Keratinocyte (primary cell): Measurements from ENCODE around the gene POLR1A. TPM values are rescaled to one million over a fixed set of nuclear protein-coding genes. Genes with fewer than 3 reads are reported as not detected.

Experiments
- DNase-seq: peaks from one replicate; pipeline ENCODE4 v3.0.0-alpha.2; 2011; ENCODE audit warnings: low read depth, missing footprints, low spot score
- FAIRE-seq: peaks from 2 replicates; lab custom pipeline; 2011; peaks lifted over from hg19 to GRCh38; lab: Jason Lieb, UNC
- H2AFZ ChIP-seq: 2 replicates; pipeline ENCODE4 v1.6.0; 2012; ENCODE audit warnings: low read length, control low read depth, inconsistent platforms; ENCODE audit not compliant: control insufficient read depth
- H3K27ac ChIP-seq: 2 replicates; pipeline ENCODE4 v1.5.1; 2011; ENCODE audit warnings: low read length; ENCODE audit not compliant: control insufficient read depth, insufficient read depth
- H3K27me3 ChIP-seq: 3 replicates; pipeline ENCODE4 v1.6.0; 2011; ENCODE audit warnings: low read length; ENCODE audit not compliant: control insufficient read depth, insufficient read depth; ENCODE audit errors: extremely low read depth
- H3K36me3 ChIP-seq, 2 experiments: 2 replicates in 1 of 2; 3 replicates in 1 of 2; pipeline ENCODE4 v1.5.1; 2011; ENCODE audit warnings: low read length in 2 of 2, mild to moderate bottlenecking in 1 of 2; ENCODE audit not compliant: control insufficient read depth in 2 of 2, insufficient read depth in 2 of 2; ENCODE audit errors: extremely low read depth in 1 of 2
- H3K4me1 ChIP-seq: 3 replicates; pipeline ENCODE4 v1.5.1; 2011; ENCODE audit warnings: low read length; ENCODE audit not compliant: control insufficient read depth, insufficient read depth; ENCODE audit errors: extremely low read depth
- H3K4me2 ChIP-seq: 3 replicates; pipeline ENCODE4 v1.6.0; 2011; ENCODE audit warnings: low read depth, low read length; ENCODE audit not compliant: control insufficient read depth, insufficient read depth; ENCODE audit errors: extremely low read depth
- H3K4me3 ChIP-seq, 3 experiments: fragments of 200-600 bp in 1 of 3; sonication (generic) in 1 of 3; 2 replicates in 2 of 3; 3 replicates in 1 of 3; pipeline ENCODE4 v1.5.1; 2011 to 2016; ENCODE audit warnings: low read length in 3 of 3, mild to moderate bottlenecking in 3 of 3, control low read depth in 2 of 3, inconsistent platforms in 1 of 3, low read depth in 1 of 3, mixed read lengths in 1 of 3, mixed run types in 1 of 3, moderate library complexity in 1 of 3; ENCODE audit not compliant: control insufficient read depth in 2 of 3, insufficient read depth in 2 of 3; ENCODE audit errors: extremely low read depth in 1 of 3
- H3K79me2 ChIP-seq: 2 replicates; pipeline ENCODE4 v1.6.0; 2012; ENCODE audit warnings: low read length; ENCODE audit not compliant: control insufficient read depth, insufficient read depth
- H3K9ac ChIP-seq: 3 replicates; pipeline ENCODE4 v1.6.0; 2011; ENCODE audit warnings: low read length; ENCODE audit not compliant: control insufficient read depth, insufficient read depth; ENCODE audit errors: extremely low read depth
- H3K9me1 ChIP-seq: 3 replicates; pipeline ENCODE4 v1.6.0; 2011; ENCODE audit warnings: low read length; ENCODE audit not compliant: control insufficient read depth, insufficient read depth; ENCODE audit errors: extremely low read depth
- H3K9me3 ChIP-seq: 2 replicates; pipeline ENCODE4 v1.5.1; 2012; ENCODE audit warnings: low read depth, low read length; ENCODE audit not compliant: control insufficient read depth
- H4K20me1 ChIP-seq: 3 replicates; pipeline ENCODE4 v1.6.0; 2011; ENCODE audit warnings: low read length; ENCODE audit not compliant: control insufficient read depth, insufficient read depth; ENCODE audit errors: extremely low read depth
- CTCF ChIP-seq, 3 experiments: IDR thresholded peaks in 1 of 3; conservative IDR thresholded peaks in 1 of 3; optimal IDR thresholded peaks in 1 of 3; 2 replicates in 2 of 3; 3 replicates in 1 of 3; pipeline versions ENCODE3 to v1.5.1; 2011; ENCODE audit warnings: low read length in 3 of 3, mild to moderate bottlenecking in 3 of 3, moderate library complexity in 2 of 3, control low read depth in 1 of 3, inconsistent platforms in 1 of 3; ENCODE audit not compliant: insufficient read depth in 2 of 3; ENCODE audit errors: extremely low read depth in 1 of 3
- EZH2 ChIP-seq: IDR thresholded peaks from one replicate; pipeline ENCODE4 v1.6.1; 2012; ENCODE audit warnings: inconsistent platforms, mild to moderate bottlenecking, low read length, moderate library complexity
- dilution Hi-C: fragments of 300-500 bp; cut with MboI; formaldehyde crosslinking; loops from one replicate; pipeline ENCODE4 v1.7.0; 2020; ENCODE audit warnings: low sequenced_read_pairs; ENCODE audit not compliant: extremely low pct_ligation_motif_present
- polyA plus RNA-seq, 5 experiments: library from polyadenylated mRNA; depleted of rRNA in 3 of 5; stranded (reverse) in 3 of 5; stranded (forward) in 1 of 5; unstranded in 1 of 5; fragments of >200 nt; gene quantifications; 1 replicate in 1 of 5; 2 replicates in 3 of 5; 3 replicates in 1 of 5; pipeline versions ENCODE4 v1.2.1 to v1.2.3, GENCODE V29; 2011 to 2012; ENCODE audit warnings: missing spikeins in 2 of 5, low read depth in 1 of 5, low replicate concordance in 1 of 5

The POLR1A gene
- polyA plus RNA-seq, 1 donor (not counting 4 experiments of a cell fraction or from before 2014, with no cell fraction given), result 16.1 TPM

- Histone ChIP-seq H2AFZ (no peak overlapping the region), H3K79me2 (no peaks in the 10 kb centered on the region), H3K9me1 (no peaks in the 10 kb centered on the region), H3K36me3 (peaks cover 44 to 61% of the 10 kb centered on the region in 2 experiments), H3K9me3 (no peaks in the 10 kb centered on the region), H3K4me3 (no peak overlapping the region), H3K4me2 (peak overlapping the region; percentile 18), H3K4me1 (peaks cover 29% of the 10 kb centered on the region), H4K20me1 (no peaks in the 10 kb centered on the region), H3K27me3 (no peaks in the 10 kb centered on the region), H3K9ac (no peak overlapping the region), H3K27ac (peak overlapping the region; percentile 64)
- FAIRE-seq (peak; percentile 5), DNase-seq (no peak)
- TF ChIP-seq CTCF (optimal IDR thresholded peaks at IDR 0.05 in 1 of 3, IDR thresholded peaks at IDR 0.05 in 1 of 3, conservative IDR thresholded peaks at IDR 0.05 in 1 of 3; ENCODE audit: extremely low read depth in 1 of 3, insufficient read depth in 2 of 3, low read length in 3 of 3) (no peak), EZH2 (no peak)
- dilution Hi-C loops, result no loop called here
Measured at GRCh38 chr2:86035376-86035882, 70.3 kb downstream of the POLR1A start.

DNA sequence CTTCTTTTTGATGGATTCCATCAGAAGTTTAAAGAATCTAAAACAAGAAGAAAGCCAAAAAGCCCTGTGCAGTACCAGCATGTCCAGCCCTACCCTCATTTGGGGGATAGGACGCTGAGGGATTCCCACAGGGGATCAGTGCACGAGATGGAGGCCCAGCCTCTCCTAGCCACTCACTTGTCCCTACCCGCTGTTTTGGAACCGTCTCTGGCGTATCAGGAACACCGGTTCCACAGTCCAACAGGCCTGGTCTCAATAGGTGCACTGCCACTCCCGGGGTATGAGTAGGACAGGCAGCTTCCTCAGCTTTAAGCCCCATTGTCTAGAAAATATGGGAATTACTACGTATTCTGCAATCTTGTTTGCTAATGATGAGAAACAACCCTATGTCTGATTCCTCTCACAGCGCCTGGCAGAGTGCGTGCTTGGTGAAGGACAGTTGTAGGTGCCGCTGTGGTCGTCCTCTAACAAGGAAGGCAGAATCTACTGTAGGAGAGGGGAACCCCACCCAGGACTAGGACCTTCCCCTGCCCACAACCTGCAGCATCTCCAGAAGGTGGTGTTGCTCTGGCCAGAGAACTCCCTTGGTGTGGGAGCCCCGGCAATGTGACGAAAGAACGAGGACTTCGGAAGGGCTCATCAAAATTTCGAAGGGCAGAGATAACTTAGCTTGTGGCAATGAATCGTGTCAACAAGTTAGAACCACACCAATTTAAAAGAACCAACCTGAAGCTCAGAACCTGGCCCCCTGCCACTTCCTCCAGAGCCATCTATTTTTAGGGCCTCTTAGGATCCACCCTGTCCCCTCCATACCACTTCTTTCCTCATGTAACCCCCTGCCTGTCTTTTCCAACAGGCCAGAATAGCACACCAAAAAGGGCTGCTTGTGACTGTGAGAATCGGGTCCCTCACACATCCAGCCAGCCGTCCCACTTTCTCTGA is 71.7 kb downstream of the POLR1A start:
- no peak overlapping the region for H3K4me2 ChIP-seq
- no peaks in the 10 kb centered on the region for H3K9me3 ChIP-seq
- no peak overlapping the region for H3K27ac ChIP-seq
- H3K9ac ChIP-seq, result no peak overlapping the region
- H3K79me2 ChIP-seq, result no peaks in the 10 kb centered on the region
- dilution Hi-C loops, result no loop called here
- H3K36me3 ChIP-seq, result peaks cover 42 to 52% of the 10 kb centered on the region in 2 experiments
- H2AFZ ChIP-seq, result no peak overlapping the region
- H3K9me1 ChIP-seq, result no peaks in the 10 kb centered on the region
- H3K4me1 ChIP-seq, result peaks cover 29% of the 10 kb centered on the region
- no peak overlapping the region for H3K4me3 ChIP-seq
- no peaks in the 10 kb centered on the region for H3K27me3 ChIP-seq
- no peak for DNase-seq
- H4K20me1 ChIP-seq, result no peaks in the 10 kb centered on the region
- TF ChIP-seq EZH2 (no peak), CTCF (optimal IDR thresholded peaks at IDR 0.05 in 1 of 3, IDR thresholded peaks at IDR 0.05 in 1 of 3, conservative IDR thresholded peaks at IDR 0.05 in 1 of 3; ENCODE audit: extremely low read depth in 1 of 3, insufficient read depth in 2 of 3, low read length in 3 of 3) (no peak)
- no peak for FAIRE-seq
